Stomach smooth muscle (tissue), 2 donors: ENCODE results near the gene SLC25A25.
"Not testable (repeated sequence)": the region's sequence is repeated elsewhere in the genome, so short reads cannot be mapped to it uniquely, and the experiment has no call there.

Source experiments
- H3K27ac ChIP-seq: one replicate; pipeline ENCODE4 v1.7.0; 2013; ENCODE audit warnings: mild to moderate bottlenecking, low read length, inconsistent platforms
- H3K27me3 ChIP-seq, 2 donors: one replicate each; pipeline ENCODE4 v1.7.0; 2013; ENCODE audit warnings: low read length in 2 of 2; ENCODE audit not compliant: insufficient read depth in 2 of 2, control insufficient read depth in 1 of 2
- H3K36me3 ChIP-seq, 2 donors: one replicate each; pipeline ENCODE4 v1.7.0; 2013; ENCODE audit warnings: low read length in 2 of 2; ENCODE audit not compliant: control insufficient read depth in 2 of 2, insufficient read depth in 2 of 2
- H3K4me1 ChIP-seq: one replicate; pipeline ENCODE4 v1.7.0; 2013; ENCODE audit warnings: low read length; ENCODE audit not compliant: control insufficient read depth, insufficient read depth
- H3K4me3 ChIP-seq, 2 donors: one replicate each; pipeline ENCODE4 v1.7.0; 2013; ENCODE audit warnings: low read length in 2 of 2
- H3K9ac ChIP-seq, 2 donors: one replicate each; pipeline ENCODE4 v1.7.0; 2013; ENCODE audit warnings: low read length in 2 of 2, mild to moderate bottlenecking in 1 of 2
- H3K9me3 ChIP-seq, 2 donors: one replicate each; pipeline ENCODE4 v1.7.0; 2013; ENCODE audit warnings: low read length in 2 of 2; ENCODE audit not compliant: control insufficient read depth in 2 of 2
- donor health status: healthy.
- donor health status: Pancreatic carcinoma.

The SLC25A25 gene

DNA sequence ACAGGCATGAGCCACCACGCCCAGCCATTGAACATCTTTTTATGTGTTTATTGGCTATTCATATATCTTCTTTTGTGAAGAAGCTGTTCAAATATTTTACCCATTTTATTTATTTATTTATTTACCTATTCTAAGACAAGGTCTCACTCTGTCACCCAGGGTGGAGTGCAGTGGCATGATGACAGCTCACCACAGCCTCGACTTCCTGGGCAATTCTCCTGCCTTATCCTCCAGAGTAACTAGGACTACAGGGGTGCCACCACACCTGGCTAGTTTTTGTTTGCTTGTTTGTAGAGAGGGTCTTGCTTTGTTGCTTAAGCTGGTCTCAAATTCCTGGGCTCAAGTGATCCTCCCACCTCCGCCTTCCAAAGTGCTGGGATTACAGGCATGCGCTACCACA is 34.4 kb upstream of the SLC25A25 start:
- H3K4me1 ChIP-seq = no peaks in the 10 kb centered on the region
- no peak overlapping the region for H3K9ac ChIP-seq
- no peaks in the 10 kb centered on the region for H3K9me3 ChIP-seq
- no peak overlapping the region for H3K4me3 ChIP-seq
- no peak overlapping the region for H3K27ac ChIP-seq
- H3K36me3 ChIP-seq = no peaks in the 10 kb centered on the region
- no peaks in the 10 kb centered on the region for H3K27me3 ChIP-seq

DNA sequence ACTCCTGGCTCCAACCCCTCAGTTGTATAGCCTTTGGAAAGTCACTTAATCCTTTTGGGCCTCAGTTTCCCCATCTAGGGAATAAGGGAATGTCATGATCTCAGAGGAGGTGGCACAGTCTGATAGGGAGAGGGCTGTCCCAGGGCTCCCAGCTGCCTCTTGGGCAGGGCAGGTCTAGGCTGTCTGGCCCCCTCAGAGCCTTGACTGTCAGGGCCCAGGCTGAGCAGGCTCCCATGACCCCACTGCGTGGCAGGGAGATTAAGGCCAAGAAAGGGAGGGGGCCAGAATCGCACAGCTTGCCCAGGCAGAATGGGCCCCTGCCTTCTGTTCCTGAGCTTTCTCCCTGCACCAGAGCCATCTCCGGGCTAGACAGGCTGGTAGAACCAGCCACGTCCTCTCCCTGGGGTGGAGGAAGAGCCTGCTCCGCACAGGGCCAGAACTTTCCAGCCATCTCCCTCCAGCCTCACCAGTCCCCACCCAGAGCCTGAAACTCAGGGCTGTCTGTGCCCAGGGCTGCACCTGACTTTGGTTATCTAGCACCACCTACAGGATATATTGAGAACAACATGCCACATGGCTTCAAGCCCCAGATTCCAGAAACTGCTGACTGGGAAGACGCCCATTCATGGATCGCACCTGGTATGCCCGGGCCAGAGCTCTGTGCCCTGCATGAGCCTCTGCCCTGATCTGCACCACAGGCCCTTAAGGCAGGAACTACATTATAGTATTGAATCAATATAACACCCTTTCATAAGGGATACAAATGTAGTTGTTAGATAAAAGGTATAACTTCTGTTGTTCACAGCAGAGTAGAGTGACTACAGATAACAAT is 33.0 kb upstream of the SLC25A25 start:
- H3K4me3 ChIP-seq = no peak overlapping the region
- no peak overlapping the region for H3K27ac ChIP-seq
- no peaks in the 10 kb centered on the region for H3K36me3 ChIP-seq
- no peak overlapping the region for H3K9ac ChIP-seq
- H3K4me1 ChIP-seq = no peaks in the 10 kb centered on the region
- no peaks in the 10 kb centered on the region for H3K27me3 ChIP-seq
- H3K9me3 ChIP-seq = no peaks in the 10 kb centered on the region

DNA sequence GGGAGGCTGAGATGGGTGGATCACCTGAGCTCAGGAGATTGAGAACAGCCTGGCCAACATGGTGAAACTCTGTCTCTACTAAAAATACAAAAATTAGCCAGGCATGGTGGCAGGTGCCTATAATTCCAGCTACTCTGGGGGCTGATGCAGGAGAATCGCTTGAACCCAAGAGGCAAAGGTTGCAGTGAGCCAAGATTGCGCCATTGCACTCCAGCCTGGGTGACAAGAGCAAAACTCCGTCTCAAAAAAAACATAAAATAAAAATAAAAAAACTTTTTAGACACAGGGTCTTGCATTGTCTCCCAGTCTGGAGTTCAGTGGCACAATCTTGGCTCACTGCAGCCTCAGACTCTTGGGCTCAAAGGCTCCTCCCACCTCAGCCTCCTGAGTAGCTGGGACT is 31.5 kb upstream of the SLC25A25 start:
- H3K27me3 ChIP-seq, H3K27ac ChIP-seq, H3K4me3 ChIP-seq, H3K36me3 ChIP-seq, H3K9ac ChIP-seq, H3K4me1 ChIP-seq, H3K9me3 ChIP-seq: not testable (repeated sequence)

DNA sequence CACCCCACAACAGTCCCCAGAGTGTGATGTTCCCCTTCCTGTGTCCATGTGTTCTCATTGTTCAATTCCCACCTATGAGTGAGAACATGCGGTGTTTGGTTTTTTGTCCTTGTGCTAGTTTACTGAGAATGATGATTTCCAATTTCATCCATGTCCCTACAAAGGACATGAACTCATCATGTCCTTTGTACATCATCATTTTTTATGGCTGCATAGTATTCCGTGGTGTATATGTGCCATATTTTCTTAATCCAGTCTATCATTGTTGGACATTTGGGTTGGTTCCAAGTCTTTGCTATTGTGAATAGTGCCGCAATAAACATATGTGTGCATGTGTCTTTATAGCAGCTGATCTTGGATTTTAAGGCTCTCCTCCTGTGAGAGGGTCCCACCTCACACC is 27.2 kb upstream of the SLC25A25 start:
- not testable (repeated sequence) for H3K36me3 ChIP-seq, H3K9me3 ChIP-seq, H3K4me1 ChIP-seq, H3K4me3 ChIP-seq, H3K27ac ChIP-seq, H3K9ac ChIP-seq, H3K27me3 ChIP-seq

DNA sequence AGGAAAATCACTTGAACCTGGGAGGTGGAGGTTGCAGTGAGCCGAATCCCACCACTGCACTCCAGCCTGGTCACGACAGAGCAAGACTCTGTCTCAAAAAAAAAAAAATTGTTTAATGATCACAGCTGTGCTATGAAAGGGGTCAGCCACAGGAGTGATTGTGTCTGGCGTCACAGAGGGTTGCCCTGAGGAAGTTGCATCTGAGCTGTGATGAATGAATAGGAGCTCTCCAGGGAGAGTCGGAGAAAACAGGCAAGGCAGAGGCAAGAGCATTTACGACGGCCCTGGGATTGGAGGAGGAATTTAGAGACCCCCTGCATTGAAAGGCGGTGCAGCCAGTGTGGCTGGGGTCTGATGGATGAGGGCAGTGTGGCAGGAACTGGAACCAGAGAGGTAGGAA is 26.0 kb upstream of the SLC25A25 start:
- Histone ChIP-seq H3K4me1 (peaks cover 5% of the 10 kb centered on the region), H3K9ac (no peak overlapping the region), H3K9me3 (no peaks in the 10 kb centered on the region), H3K27ac (no peak overlapping the region), H3K27me3 (no peaks in the 10 kb centered on the region), H3K4me3 (no peak overlapping the region), H3K36me3 (no peaks in the 10 kb centered on the region)

DNA sequence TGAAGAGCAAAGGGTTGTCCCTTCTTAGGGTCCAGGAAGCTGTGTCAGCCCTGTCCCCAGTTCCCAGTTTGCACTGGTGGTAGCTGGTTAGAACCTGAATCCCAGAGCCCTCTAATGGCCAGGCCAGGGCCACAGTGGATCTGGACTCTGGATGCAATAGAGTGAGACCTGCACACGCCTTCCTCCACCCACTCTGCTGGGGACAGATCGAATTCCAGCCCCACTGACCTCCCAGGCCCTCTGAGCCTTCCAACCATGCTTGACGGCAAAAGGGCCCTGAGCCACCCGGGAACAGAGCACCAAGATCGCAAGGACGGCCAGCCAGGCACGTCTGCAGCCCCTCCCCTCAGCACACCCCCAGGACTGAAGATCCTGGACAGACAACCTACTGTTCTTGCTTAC is 24.6 kb upstream of the SLC25A25 start:
- H3K36me3 ChIP-seq = no peaks in the 10 kb centered on the region
- no peaks in the 10 kb centered on the region for H3K27me3 ChIP-seq
- H3K4me3 ChIP-seq = no peak overlapping the region
- no peak overlapping the region for H3K27ac ChIP-seq
- H3K9ac ChIP-seq = no peak overlapping the region
- no peaks in the 10 kb centered on the region for H3K9me3 ChIP-seq
- peaks cover 5% of the 10 kb centered on the region for H3K4me1 ChIP-seq

DNA sequence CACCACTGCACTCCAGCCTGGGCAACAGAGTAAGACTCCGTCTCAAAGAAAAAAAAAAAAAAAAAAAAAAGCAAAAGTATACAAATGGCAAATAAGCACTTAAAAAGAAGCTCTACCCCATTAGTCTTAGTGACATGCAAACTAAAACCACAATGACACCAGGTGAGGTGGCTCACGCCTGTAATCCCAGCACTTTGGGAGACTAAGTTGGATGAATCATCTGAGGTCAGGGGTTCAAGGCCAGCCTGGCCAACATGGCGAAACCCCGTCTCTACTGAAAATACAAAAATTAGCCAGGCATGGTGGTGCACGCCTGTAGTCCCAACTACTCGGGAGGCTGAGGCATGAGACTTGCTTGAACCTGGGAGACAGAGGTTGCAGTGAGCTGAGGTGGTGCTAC is 22.6 kb upstream of the SLC25A25 start:
- not testable (repeated sequence) for H3K27ac ChIP-seq, H3K4me1 ChIP-seq, H3K27me3 ChIP-seq, H3K9me3 ChIP-seq, H3K4me3 ChIP-seq, H3K9ac ChIP-seq, H3K36me3 ChIP-seq

DNA sequence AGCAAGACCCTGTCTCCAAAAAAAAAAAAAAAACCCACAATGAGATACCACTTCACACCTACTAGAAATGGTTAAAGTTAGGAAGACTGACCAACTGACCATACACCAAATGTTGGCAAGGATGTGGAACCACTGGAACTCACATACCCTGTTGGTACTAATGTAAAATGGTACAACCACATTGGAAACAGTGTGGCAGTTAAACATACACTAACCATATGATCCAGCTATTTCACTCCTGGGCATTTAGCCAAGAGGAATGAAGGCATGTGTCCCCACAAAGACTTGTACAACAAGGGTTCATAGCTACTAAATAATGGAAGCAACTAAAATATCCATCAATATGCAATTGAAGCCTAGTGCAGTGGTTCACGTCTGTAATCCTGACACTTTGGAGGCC is 22.2 kb upstream of the SLC25A25 start:
- Histone ChIP-seq H3K9ac (no peak overlapping the region), H3K4me1 (peaks cover 5% of the 10 kb centered on the region), H3K36me3 (no peaks in the 10 kb centered on the region), H3K27me3 (no peaks in the 10 kb centered on the region), H3K27ac (no peak overlapping the region), H3K9me3 (no peaks in the 10 kb centered on the region), H3K4me3 (no peak overlapping the region)

DNA sequence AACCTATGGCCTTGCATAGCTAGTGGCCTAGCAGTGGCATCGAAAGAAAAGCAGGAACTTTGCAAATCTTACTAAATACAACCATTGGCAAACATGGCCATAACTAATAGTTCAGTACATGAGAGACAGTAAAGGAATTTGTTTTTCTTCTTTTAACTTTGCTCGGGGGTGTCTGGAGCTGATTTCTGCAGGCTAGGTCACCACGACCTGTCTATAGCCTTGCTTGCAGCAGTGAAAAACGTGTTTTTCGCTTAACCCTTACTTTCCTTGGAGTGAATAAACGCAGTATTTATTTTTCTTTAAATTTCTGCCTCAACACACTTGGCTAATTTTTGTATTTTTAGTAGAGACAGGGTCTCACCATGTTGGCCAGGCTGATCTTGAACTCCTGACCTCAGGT is 20.8 kb upstream of the SLC25A25 start:
- no peak overlapping the region for H3K9ac ChIP-seq
- H3K27me3 ChIP-seq = no peaks in the 10 kb centered on the region
- peaks cover 5% of the 10 kb centered on the region for H3K4me1 ChIP-seq
- H3K4me3 ChIP-seq = no peak overlapping the region
- H3K27ac ChIP-seq = no peak overlapping the region
- no peaks in the 10 kb centered on the region for H3K9me3 ChIP-seq
- H3K36me3 ChIP-seq = no peaks in the 10 kb centered on the region

DNA sequence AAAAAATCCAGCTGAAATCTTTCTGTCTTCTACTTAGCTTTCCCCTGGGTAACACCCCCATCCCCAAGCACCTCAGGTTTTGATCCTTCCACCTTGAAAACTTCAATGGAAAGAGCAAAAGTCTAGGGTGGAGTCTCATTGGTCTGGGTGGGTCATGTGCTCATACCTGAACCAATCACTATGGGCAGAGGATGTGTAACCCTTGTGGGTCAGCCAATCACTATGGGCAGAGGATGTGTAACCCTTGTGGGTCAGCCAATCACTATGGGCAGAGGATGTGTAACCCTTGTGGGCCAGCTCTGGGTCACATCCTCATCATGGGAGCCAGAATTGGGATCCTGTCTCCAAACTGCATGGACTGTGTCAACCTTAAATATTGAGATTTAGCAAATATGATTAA is 19.4 kb upstream of the SLC25A25 start:
- H3K9me3 ChIP-seq = no peaks in the 10 kb centered on the region
- H3K27me3 ChIP-seq = no peaks in the 10 kb centered on the region
- no peak overlapping the region for H3K4me3 ChIP-seq
- no peaks in the 10 kb centered on the region for H3K36me3 ChIP-seq
- H3K27ac ChIP-seq = no peak overlapping the region
- no peak overlapping the region for H3K9ac ChIP-seq
- H3K4me1 ChIP-seq = peaks cover 5% of the 10 kb centered on the region

DNA sequence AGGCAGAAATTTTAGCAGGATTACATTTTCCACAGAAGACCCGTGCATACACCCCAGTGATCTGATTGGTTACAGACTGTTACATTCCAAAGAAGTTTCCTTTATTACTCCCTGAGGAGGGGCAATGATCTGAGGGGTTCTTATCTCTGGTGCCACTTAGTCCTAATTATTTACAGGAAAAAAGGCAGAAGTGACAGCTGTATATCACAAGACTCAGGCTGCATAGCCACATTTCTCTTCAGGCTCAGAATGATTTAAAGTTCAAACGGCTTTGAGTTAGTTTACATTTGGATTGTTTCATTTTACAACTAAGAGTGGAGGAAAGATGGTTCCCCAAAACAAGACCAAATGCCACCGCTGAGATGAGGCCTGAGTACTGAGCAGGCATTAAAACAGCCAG is 18.2 kb upstream of the SLC25A25 start:
- Histone ChIP-seq H3K4me1 (peaks cover 5% of the 10 kb centered on the region), H3K27ac (no peak overlapping the region), H3K9ac (no peak overlapping the region)

More for the DNA sequence above, 18.2 kb upstream of the SLC25A25 start:
- no peaks in the 10 kb centered on the region for H3K36me3 ChIP-seq
- H3K27me3 ChIP-seq = no peaks in the 10 kb centered on the region
- H3K4me3 ChIP-seq = no peak overlapping the region
- H3K9me3 ChIP-seq = no peaks in the 10 kb centered on the region
